WERI-Rb-1 (cell line): ENCODE results near the gene ST6GALNAC1.

Source experiments
- DNase-seq: peaks from one replicate; pipeline ENCODE4 v3.0.0-alpha.2; 2020
- H3K27ac ChIP-seq: fragments of 250-450 bp; sonication (Bioruptor Pico); 2 replicates; pipeline ENCODE4 v1.5.1; 2020; ENCODE audit warnings: mild to moderate bottlenecking, moderate library complexity
- H3K27me3 ChIP-seq: fragments of 250-450 bp; sonication (Bioruptor Pico); 2 replicates; pipeline ENCODE4 v1.5.1; 2021; ENCODE audit warnings: mild to moderate bottlenecking, low read depth, moderate library complexity; ENCODE audit not compliant: insufficient read depth, severe bottlenecking
- H3K36me3 ChIP-seq: fragments of 250-450 bp; sonication (Bioruptor Pico); 2 replicates; pipeline ENCODE4 v1.5.1; 2020; ENCODE audit warnings: mild to moderate bottlenecking, moderate library complexity
- H3K4me3 ChIP-seq: 2 replicates; pipeline ENCODE4 v1.5.1; 2011; ENCODE audit warnings: low read depth, mild to moderate bottlenecking, control low read depth, low read length
- H3K9me3 ChIP-seq: fragments of 250-450 bp; sonication (Bioruptor Pico); 2 replicates; pipeline ENCODE4 v1.5.1; 2021; ENCODE audit warnings: mild to moderate bottlenecking, moderate library complexity; ENCODE audit not compliant: severe bottlenecking
- CTCF ChIP-seq: IDR thresholded peaks from 2 replicates; pipeline ENCODE4 v1.5.1; 2011; ENCODE audit warnings: low read depth, mild to moderate bottlenecking, control low read depth, inconsistent platforms, low read length

The ST6GALNAC1 gene

GRCh38 chr17:76670020-76670717, 26.6 kb upstream of the ST6GALNAC1 start:
- H3K27me3 ChIP-seq: no peaks in the 10 kb centered on the region
- H3K36me3 ChIP-seq: no peaks in the 10 kb centered on the region
- H3K4me3 ChIP-seq: no peak overlapping the region
- peak overlapping the region; percentile 95 for H3K27ac ChIP-seq
- DNase-seq: no peak
- TF ChIP-seq CTCF: no peak
- no peaks in the 10 kb centered on the region for H3K9me3 ChIP-seq

- Histone ChIP-seq H3K4me3 (no peak overlapping the region), H3K9me3 (no peaks in the 10 kb centered on the region), H3K36me3 (no peaks in the 10 kb centered on the region), H3K27me3 (no peaks in the 10 kb centered on the region), H3K27ac (no peak overlapping the region)
- no peak for TF ChIP-seq CTCF
- no peak for DNase-seq
Measured at GRCh38 chr17:76667786-76668453, 24.4 kb upstream of the ST6GALNAC1 start.

GRCh38 chr17:76667491-76667755, 23.9 kb upstream of the ST6GALNAC1 start:
- Histone ChIP-seq H3K27me3 (no peaks in the 10 kb centered on the region), H3K36me3 (no peaks in the 10 kb centered on the region), H3K4me3 (no peak overlapping the region), H3K9me3 (no peaks in the 10 kb centered on the region), H3K27ac (no peak overlapping the region)
- no peak for TF ChIP-seq CTCF
- DNase-seq: no peak

GRCh38 chr17:76660656-76661042, 17.1 kb upstream of the ST6GALNAC1 start:
- TF ChIP-seq CTCF: no peak
- Histone ChIP-seq H3K9me3 (no peaks in the 10 kb centered on the region), H3K4me3 (no peak overlapping the region), H3K27me3 (no peaks in the 10 kb centered on the region), H3K36me3 (no peaks in the 10 kb centered on the region), H3K27ac (no peak overlapping the region)
- no peak for DNase-seq

GRCh38 chr17:76659928-76660655, 16.5 kb upstream of the ST6GALNAC1 start:
- Histone ChIP-seq H3K4me3 (no peak overlapping the region), H3K36me3 (no peaks in the 10 kb centered on the region), H3K27ac (no peak overlapping the region), H3K27me3 (no peaks in the 10 kb centered on the region), H3K9me3 (no peaks in the 10 kb centered on the region)
- TF ChIP-seq CTCF: no peak
- DNase-seq: no peak
